ENCODE results near the gene YPEL1.
A peak's percentile ranks its signal among the peaks of the same experiment; 100 is the strongest.

YPEL1 gene

GRCh38 chr22:21701384-21701971 is 34.1 kb downstream of the YPEL1 start:
- DNase-seq (ENCODE audit: low spot score), result no peak
- CTCF ChIA-PET, result no interaction called here
- TF ChIP-seq CTCF (conservative IDR thresholded peaks at IDR 0.05; ENCODE audit: low read depth), result no peak
- H3K27ac ChIP-seq, result no peak overlapping the region
- POLR2A ChIA-PET (ENCODE audit: low non-redundant PET), result no interaction called here

DNA sequence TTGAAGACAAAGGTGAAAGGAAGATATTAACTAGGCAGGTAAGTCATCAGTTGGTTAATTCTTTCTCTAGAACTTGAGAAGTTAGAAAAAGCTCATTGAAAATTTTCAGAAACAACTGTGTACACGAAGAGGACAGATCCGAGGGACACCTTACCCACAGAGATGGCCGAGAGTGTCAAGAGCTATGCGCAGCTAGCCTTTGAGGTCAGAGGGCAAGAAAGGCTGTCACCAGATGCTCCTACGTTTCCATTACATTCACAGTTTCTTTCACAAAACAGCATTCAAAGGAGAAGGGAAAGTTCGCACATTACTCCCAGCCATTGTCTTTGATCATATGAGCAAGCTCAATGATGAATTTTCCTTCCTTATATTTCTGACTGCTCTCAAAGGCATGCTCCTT is 34.8 kb downstream of the YPEL1 start:
- ChIA-PET CTCF (interaction anchor here (0.7 kb wide), 1 partner anchor 26 kb away, joined by 3 read pairs; no protein-coding TSS in a partner anchor), POLR2A (ENCODE audit: low non-redundant PET) (no interaction called here)
- no peak for TF ChIP-seq CTCF (conservative IDR thresholded peaks at IDR 0.05; ENCODE audit: low read depth)
- DNase-seq (ENCODE audit: low spot score), result no peak
- no peak overlapping the region for H3K27ac ChIP-seq

GRCh38 chr22:21699643-21700042 is 36.0 kb downstream of the YPEL1 start:
- CTCF ChIA-PET, result no interaction called here
- no peak overlapping the region for H3K27ac ChIP-seq
- no peak for DNase-seq (ENCODE audit: low spot score)
- POLR2A ChIA-PET (ENCODE audit: low non-redundant PET), result no interaction called here
- TF ChIP-seq CTCF (conservative IDR thresholded peaks at IDR 0.05; ENCODE audit: low read depth), result no peak

DNA sequence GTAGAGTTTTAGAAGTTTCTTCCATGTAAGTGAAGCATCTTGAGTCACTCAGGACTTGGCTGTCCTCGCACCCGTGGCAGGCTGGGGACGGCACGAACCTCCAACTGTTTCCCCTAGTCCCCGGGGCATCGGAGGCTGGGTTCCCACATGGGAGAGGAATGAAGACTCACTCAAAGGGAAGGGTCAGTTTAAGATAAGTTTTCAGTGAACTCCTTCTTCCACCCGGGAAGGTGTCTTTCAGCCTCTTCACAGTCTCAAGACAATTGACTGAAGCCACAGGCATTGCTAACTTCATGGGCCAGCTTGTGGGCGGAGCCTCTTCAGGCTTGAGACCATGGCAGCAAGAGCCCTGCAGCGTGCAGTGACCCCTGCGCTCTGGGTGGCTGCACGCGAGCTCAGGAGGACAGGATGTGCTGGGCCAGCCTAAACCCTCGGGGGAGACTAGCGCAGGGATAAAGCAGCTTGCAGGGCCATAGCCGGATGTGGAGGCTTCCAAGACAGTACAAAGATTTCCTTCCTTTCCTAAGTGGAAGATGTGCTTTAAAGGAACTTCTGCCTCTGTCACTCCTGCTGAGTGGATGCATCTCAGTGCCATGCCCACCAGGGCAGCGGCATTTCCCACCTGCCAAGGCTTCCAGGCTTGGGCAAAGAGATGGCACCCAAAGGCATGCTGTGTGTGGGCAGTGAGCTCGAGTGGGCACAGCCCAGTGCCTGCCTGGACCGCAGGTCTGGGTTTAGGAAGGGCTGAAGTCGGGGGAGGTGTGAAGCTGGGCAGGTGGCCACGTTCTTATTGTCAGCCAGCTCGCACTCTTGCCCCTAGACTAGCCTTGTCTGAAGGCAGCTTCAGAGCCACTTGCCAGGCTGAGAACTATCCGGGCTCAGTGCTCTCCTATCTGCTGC is 36.9 kb downstream of the YPEL1 start:
- TF ChIP-seq CTCF (conservative IDR thresholded peaks at IDR 0.05; ENCODE audit: low read depth), result no peak
- H3K27ac ChIP-seq, result peak overlapping the region; percentile 12; the same call in 1 of the 2 replicates
- ChIA-PET CTCF (interaction anchor here (0.6 kb wide), 2 partner anchors 15 to 362 kb away, joined by 5 read pairs; no protein-coding TSS in a partner anchor), POLR2A (ENCODE audit: low non-redundant PET) (no interaction called here)
- no peak for DNase-seq (ENCODE audit: low spot score)

DNA sequence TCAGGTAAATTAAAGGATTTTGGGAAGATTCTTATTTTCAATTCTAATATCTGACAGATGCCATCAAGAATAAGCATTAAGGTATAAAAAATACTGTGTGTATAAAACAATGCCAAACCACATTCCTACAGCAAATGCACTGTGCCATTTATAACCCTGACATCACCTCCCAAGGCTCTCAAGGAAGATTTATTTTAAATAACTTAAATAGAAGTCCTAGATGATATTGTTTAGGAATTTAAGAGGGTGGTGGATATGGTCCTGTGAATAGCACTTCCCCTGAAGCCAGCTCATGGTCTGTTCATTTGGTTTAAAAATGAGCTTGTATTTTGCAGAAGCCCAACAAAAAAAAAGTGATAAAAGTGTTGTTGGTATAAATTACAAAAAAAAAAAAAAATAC is 37.7 kb downstream of the YPEL1 start:
- DNase-seq (ENCODE audit: low spot score), result no peak
- TF ChIP-seq CTCF (conservative IDR thresholded peaks at IDR 0.05; ENCODE audit: low read depth), result no peak
- ChIA-PET POLR2A (ENCODE audit: low non-redundant PET) (no interaction called here), CTCF (interaction anchor here (0.6 kb wide), 1 partner anchor 363 kb away, joined by 5 read pairs; no protein-coding TSS in a partner anchor)
- H3K27ac ChIP-seq, result no peak overlapping the region

DNA sequence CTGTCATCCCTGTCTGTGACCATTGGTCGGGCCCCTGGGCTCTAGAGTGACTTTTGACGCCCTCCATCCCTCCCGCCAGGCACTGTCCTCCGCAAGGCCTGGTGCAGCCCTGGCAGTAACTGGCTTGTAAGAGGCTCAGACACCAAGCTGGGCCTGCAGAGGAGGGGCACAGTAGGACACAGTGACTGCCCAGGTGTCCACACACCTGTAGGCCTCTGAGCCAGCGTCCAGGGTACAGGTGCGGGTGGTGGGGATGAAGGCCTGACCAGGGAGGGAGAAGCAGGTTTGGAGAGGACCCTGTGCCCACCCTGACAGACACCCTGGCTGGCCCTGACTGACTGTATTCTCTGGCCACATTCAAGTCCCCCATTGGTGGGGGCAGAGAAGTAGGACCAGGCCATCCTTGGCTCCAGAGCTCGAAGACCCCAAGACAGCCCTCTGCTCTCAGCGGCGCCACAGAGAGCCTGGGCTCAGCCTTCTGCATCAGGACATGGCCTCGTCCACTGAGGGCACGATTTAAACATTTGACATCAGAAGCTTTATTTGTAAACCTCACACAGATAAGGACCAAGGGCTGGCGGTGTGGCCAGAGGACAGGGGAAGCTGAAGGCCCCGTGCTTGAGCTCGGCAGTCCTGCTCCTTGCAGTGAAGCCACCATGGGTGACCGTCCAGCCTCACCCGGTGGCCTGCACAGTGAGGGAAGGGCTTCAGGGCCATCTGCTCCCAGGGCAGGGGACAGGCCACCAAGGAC is 38.4 kb downstream of the YPEL1 start:
- ChIA-PET POLR2A (ENCODE audit: low non-redundant PET) (no interaction called here), CTCF (no interaction called here)
- no peak for DNase-seq (ENCODE audit: low spot score)
- peak overlapping the region; percentile 5 for H3K27ac ChIP-seq
- TF ChIP-seq CTCF (conservative IDR thresholded peaks at IDR 0.05; ENCODE audit: low read depth), result no peak
